22Rv1 (cell line): Measurements from ENCODE around the gene UNC5A.

ENCODE experiments used
- ZFX ChIP-seq: fragments of 450-650 bp; IDR thresholded peaks from 2 replicates; pipeline ENCODE4 v1.6.1; 2017; ENCODE audit warnings: antibody characterized with exemption, borderline replicate concordance
- TF ChIP-seq, protein P1 (sequence below): fragments of 450-650 bp; IDR thresholded peaks from 2 replicates; pipeline ENCODE4 v1.5.1; 2017; ENCODE audit warnings: mild to moderate bottlenecking

GRCh38 chr5:176899296-176899891, 89.0 kb downstream of the UNC5A start, which contains the start of gene HK3:
- TF ChIP-seq, protein P1, sequence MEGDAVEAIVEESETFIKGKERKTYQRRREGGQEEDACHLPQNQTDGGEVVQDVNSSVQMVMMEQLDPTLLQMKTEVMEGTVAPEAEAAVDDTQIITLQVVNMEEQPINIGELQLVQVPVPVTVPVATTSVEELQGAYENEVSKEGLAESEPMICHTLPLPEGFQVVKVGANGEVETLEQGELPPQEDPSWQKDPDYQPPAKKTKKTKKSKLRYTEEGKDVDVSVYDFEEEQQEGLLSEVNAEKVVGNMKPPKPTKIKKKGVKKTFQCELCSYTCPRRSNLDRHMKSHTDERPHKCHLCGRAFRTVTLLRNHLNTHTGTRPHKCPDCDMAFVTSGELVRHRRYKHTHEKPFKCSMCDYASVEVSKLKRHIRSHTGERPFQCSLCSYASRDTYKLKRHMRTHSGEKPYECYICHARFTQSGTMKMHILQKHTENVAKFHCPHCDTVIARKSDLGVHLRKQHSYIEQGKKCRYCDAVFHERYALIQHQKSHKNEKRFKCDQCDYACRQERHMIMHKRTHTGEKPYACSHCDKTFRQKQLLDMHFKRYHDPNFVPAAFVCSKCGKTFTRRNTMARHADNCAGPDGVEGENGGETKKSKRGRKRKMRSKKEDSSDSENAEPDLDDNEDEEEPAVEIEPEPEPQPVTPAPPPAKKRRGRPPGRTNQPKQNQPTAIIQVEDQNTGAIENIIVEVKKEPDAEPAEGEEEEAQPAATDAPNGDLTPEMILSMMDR: no peak
- no peak for TF ChIP-seq ZFX
